IMR-90 (cell line): Measurements from ENCODE around the gene SLAMF6.

Experiments
- CEBPB ChIP-seq: IDR thresholded peaks from 2 replicates; pipeline ENCODE4 v1.6.1; 2012; ENCODE audit warnings: low read depth, low read length, improper control_type of control experiment
- MAZ ChIP-seq: IDR thresholded peaks from 2 replicates; pipeline ENCODE4 v1.6.1; 2012; ENCODE audit warnings: low read depth, mild to moderate bottlenecking, low read length, improper control_type of control experiment, moderate library complexity, borderline replicate concordance
- POLR2A ChIP-seq: IDR thresholded peaks from 2 replicates; pipeline ENCODE4 v1.6.1; 2012; ENCODE audit warnings: mild to moderate bottlenecking, low read depth, low read length
- RFX5 ChIP-seq: IDR thresholded peaks from 2 replicates; pipeline ENCODE4 v1.8.0; 2012; ENCODE audit warnings: low read depth, mild to moderate bottlenecking, low read length, moderate library complexity
- SMC3 ChIP-seq: fragments of 150-350 bp; IDR thresholded peaks from 2 replicates; pipeline ENCODE4 v1.6.1; 2016; ENCODE audit warnings: low read depth, mild to moderate bottlenecking, antibody characterized with exemption, low read length, moderate library complexity
- TF ChIP-seq, protein P1 (sequence below): conservative IDR thresholded peaks from 2 replicates; pipeline ENCODE4 v1.5.1; 2012; ENCODE audit warnings: mild to moderate bottlenecking, low read depth, low read length, improper control_type of control experiment
- TF ChIP-seq, protein P2 (sequence below): fragments of 150-350 bp; IDR thresholded peaks from 2 replicates; pipeline ENCODE4 v1.6.1; 2017; ENCODE audit warnings: mild to moderate bottlenecking, antibody characterized with exemption, low read length, low read depth
- TF ChIP-seq, protein P3 (sequence below): fragments of 150-350 bp; IDR thresholded peaks from 2 replicates; pipeline ENCODE4 v1.6.1; 2016; ENCODE audit warnings: low read depth, mild to moderate bottlenecking, low read length, moderate library complexity, borderline replicate concordance

DNA sequence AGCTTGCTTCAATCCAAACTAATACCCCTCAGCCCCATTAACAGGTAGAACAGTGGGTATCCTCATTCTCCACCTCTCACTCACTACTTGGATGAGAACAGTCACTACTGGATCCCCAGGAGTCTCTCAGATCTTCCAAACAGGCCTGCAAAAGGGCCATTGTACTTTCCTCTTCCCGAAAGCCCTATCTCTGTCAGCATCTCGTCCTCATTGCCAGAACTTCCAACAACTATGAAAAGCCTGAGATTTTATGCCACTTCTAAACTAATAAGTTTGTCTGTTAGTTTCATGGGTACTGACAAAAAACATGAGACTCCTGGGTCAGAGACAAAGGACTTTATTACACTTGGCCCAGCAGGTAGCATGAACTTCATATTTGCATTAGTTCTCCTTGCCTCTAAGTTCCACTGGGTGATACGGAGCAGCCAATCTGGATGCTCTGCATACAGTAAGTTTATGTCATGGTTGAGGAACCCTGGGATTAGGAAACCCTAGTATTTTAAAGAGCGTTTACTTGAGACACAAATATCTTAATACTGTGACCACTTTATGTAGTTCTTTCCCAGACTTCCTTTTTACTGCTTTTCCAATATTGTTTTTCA lies 84.6 kb downstream of the SLAMF6 start:
- TF ChIP-seq, protein P1, sequence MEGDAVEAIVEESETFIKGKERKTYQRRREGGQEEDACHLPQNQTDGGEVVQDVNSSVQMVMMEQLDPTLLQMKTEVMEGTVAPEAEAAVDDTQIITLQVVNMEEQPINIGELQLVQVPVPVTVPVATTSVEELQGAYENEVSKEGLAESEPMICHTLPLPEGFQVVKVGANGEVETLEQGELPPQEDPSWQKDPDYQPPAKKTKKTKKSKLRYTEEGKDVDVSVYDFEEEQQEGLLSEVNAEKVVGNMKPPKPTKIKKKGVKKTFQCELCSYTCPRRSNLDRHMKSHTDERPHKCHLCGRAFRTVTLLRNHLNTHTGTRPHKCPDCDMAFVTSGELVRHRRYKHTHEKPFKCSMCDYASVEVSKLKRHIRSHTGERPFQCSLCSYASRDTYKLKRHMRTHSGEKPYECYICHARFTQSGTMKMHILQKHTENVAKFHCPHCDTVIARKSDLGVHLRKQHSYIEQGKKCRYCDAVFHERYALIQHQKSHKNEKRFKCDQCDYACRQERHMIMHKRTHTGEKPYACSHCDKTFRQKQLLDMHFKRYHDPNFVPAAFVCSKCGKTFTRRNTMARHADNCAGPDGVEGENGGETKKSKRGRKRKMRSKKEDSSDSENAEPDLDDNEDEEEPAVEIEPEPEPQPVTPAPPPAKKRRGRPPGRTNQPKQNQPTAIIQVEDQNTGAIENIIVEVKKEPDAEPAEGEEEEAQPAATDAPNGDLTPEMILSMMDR, result no peak
- TF ChIP-seq POLR2A (no peak), CEBPB (no peak), SMC3 (no peak), RFX5 (no peak), MAZ (no peak)
- TF ChIP-seq, protein P2, sequence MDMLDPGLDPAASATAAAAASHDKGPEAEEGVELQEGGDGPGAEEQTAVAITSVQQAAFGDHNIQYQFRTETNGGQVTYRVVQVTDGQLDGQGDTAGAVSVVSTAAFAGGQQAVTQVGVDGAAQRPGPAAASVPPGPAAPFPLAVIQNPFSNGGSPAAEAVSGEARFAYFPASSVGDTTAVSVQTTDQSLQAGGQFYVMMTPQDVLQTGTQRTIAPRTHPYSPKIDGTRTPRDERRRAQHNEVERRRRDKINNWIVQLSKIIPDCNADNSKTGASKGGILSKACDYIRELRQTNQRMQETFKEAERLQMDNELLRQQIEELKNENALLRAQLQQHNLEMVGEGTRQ, result no peak
- TF ChIP-seq, protein P3, sequence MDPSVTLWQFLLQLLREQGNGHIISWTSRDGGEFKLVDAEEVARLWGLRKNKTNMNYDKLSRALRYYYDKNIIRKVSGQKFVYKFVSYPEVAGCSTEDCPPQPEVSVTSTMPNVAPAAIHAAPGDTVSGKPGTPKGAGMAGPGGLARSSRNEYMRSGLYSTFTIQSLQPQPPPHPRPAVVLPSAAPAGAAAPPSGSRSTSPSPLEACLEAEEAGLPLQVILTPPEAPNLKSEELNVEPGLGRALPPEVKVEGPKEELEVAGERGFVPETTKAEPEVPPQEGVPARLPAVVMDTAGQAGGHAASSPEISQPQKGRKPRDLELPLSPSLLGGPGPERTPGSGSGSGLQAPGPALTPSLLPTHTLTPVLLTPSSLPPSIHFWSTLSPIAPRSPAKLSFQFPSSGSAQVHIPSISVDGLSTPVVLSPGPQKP, result no peak
